HUES48 (cell line): ENCODE results near the gene HK1.

Experiments used
- H3K27ac ChIP-seq: one replicate; pipeline ENCODE4 v1.7.0; 2013; ENCODE audit warnings: low read depth, low read length, inconsistent platforms
- H3K27me3 ChIP-seq: 2 replicates; pipeline ENCODE4 v1.6.1; 2013; ENCODE audit warnings: mild to moderate bottlenecking, low read length; ENCODE audit not compliant: control insufficient read depth, insufficient read depth
- H3K36me3 ChIP-seq: 2 replicates; pipeline ENCODE4 v1.6.1; 2013; ENCODE audit warnings: low read length; ENCODE audit not compliant: control insufficient read depth, insufficient read depth
- H3K4me1 ChIP-seq: 2 replicates; pipeline ENCODE4 v1.6.1; 2013; ENCODE audit warnings: mild to moderate bottlenecking, low read length; ENCODE audit not compliant: control insufficient read depth, insufficient read depth
- H3K4me3 ChIP-seq: 2 replicates; pipeline ENCODE4 v1.5.1; 2013; ENCODE audit warnings: mild to moderate bottlenecking, low read depth, low read length
- H3K9ac ChIP-seq: 2 replicates; pipeline ENCODE4 v1.6.1; 2013; ENCODE audit warnings: mild to moderate bottlenecking, low read depth, low read length, moderate library complexity
- H3K9me3 ChIP-seq: 2 replicates; pipeline ENCODE4 v1.6.1; 2013; ENCODE audit warnings: low read length; ENCODE audit not compliant: control insufficient read depth, insufficient read depth

HK1 gene

GRCh38 chr10:69259547-69260243, 18.6 kb upstream of the HK1 start:
- Histone ChIP-seq H3K9ac (no peak overlapping the region), H3K27me3 (no peaks in the 10 kb centered on the region), H3K27ac (no peak overlapping the region), H3K4me1 (no peaks in the 10 kb centered on the region), H3K4me3 (no peak overlapping the region), H3K9me3 (no peaks in the 10 kb centered on the region), H3K36me3 (no peaks in the 10 kb centered on the region)

DNA sequence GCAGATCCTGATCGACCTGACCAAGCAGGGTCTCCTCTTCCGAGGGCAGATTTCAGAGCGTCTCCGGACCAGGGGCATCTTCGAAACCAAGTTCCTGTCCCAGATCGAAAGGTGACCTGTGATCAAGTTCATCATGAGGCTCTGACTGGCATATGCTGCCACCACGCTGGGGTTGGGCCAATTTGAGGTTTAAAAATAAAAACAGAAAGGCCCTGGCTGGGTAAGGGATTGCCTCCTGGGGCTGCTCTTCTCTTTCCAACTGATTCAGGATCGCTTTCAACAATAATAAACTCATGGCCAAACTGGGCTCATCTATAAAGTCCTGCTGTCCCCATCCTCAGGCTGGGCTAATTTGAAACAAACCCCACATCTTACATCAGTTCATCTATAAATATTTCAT, 17.1 kb upstream of the HK1 start:
- H3K9ac ChIP-seq, result no peak overlapping the region
- H3K27ac ChIP-seq, result no peak overlapping the region
- H3K27me3 ChIP-seq, result no peaks in the 10 kb centered on the region
- no peaks in the 10 kb centered on the region for H3K4me1 ChIP-seq
- no peak overlapping the region for H3K4me3 ChIP-seq
- H3K36me3 ChIP-seq, result no peaks in the 10 kb centered on the region
- no peaks in the 10 kb centered on the region for H3K9me3 ChIP-seq

DNA sequence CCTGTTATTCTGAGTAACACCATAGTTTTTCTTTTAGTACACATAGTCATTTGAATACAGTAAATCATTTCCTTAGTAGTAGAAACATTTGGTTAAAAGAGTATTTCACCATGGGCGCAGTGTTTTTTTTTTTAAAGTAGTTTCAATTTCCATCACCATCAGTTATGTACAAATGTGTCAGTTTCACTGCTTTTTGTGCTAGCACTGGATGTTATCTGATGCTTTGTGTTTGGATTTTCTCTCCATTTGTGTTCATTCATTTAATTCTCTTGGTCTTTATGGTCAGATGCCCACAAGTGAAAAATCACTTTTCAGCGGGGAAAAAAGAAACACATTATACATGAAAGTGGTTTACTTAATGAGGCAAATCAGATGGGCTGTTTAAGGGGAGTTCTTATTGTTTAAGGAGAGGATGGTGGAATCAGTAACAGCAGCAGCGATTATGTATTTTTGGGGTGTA, 16.0 kb upstream of the HK1 start:
- Histone ChIP-seq H3K36me3 (no peaks in the 10 kb centered on the region), H3K27me3 (no peaks in the 10 kb centered on the region), H3K9ac (no peak overlapping the region)

DNA sequence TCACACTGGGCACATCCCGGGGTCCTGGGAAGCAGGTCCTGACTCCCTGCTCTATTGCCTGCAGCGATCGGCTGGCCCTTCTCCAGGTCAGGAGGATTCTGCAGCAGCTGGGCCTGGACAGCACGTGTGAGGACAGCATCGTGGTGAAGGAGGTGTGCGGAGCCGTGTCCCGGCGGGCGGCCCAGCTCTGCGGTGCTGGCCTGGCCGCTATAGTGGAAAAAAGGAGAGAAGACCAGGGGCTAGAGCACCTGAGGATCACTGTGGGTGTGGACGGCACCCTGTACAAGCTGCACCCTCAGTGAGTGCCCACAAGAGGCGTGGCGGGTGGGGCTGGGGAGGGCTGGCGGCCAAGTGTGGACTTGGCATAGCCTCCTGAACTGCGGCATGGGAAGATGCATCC, 12.8 kb upstream of the HK1 start:
- H3K4me3 ChIP-seq, result no peak overlapping the region
- H3K36me3 ChIP-seq, result no peaks in the 10 kb centered on the region
- no peak overlapping the region for H3K27ac ChIP-seq

More for the DNA sequence above, 16.0 kb upstream of the HK1 start:
- H3K4me1 ChIP-seq, result peaks cover 4% of the 10 kb centered on the region
- no peak overlapping the region for H3K4me3 ChIP-seq
- no peaks in the 10 kb centered on the region for H3K9me3 ChIP-seq
- no peak overlapping the region for H3K27ac ChIP-seq

DNA sequence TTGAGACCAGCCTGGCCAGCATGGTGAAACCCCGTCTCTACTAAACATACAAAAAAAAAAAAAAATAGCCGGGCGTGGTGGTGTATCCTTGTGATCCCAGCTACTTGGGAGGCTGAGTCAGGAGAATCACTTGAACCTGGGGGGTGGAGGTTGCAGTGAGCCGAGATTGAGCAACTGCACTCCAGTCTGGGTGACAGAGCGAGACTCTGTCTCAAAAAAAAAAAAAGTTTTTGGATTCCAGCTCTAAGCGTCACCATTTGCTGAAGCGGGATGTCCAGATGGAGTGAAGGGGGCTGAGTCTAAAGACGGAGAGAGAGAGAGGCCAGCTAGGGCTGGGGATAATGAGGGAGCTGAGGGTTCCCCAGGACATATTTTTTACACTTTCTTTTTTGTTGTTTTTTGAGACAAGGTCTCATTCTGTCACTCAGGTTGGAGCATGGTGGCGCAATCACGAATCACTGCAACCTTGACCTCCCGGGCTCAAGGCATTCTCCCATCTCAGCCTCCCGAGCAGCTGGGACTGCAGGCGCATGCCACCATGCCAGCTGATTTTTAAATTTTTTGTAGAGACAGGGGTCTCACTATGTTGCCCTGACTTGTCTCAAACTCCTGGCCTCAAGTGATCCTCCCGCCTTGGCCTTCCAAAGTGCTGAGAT, 9.4 kb upstream of the HK1 start:
- H3K36me3 ChIP-seq, result no peaks in the 10 kb centered on the region
- H3K27me3 ChIP-seq, result no peaks in the 10 kb centered on the region
- H3K9ac ChIP-seq, result no peak overlapping the region
- H3K9me3 ChIP-seq, result no peaks in the 10 kb centered on the region
- H3K4me3 ChIP-seq, result no peak overlapping the region
- no peak overlapping the region for H3K27ac ChIP-seq
- peaks cover 4% of the 10 kb centered on the region for H3K4me1 ChIP-seq

More for the DNA sequence above, 12.8 kb upstream of the HK1 start:
- Histone ChIP-seq H3K9me3 (no peaks in the 10 kb centered on the region), H3K9ac (no peak overlapping the region), H3K27me3 (no peaks in the 10 kb centered on the region), H3K4me1 (peaks cover 4% of the 10 kb centered on the region)

- no peak overlapping the region for H3K4me3 ChIP-seq
- H3K27ac ChIP-seq, result no peak overlapping the region
Observed at GRCh38 chr10:69269761-69270160, 8.5 kb upstream of the HK1 start.

GRCh38 chr10:69270990-69271389, 7.3 kb upstream of the HK1 start:
- Histone ChIP-seq H3K27me3 (no peaks in the 10 kb centered on the region), H3K9ac (no peak overlapping the region)

More at GRCh38 chr10:69269761-69270160, 8.5 kb upstream of the HK1 start:
- no peaks in the 10 kb centered on the region for H3K36me3 ChIP-seq
- H3K9me3 ChIP-seq, result no peaks in the 10 kb centered on the region
- H3K27me3 ChIP-seq, result no peaks in the 10 kb centered on the region
- H3K4me1 ChIP-seq, result peaks cover 4% of the 10 kb centered on the region
- H3K9ac ChIP-seq, result no peak overlapping the region

GRCh38 chr10:69272624-69273023, 5.7 kb upstream of the HK1 start:
- Histone ChIP-seq H3K27ac (no peak overlapping the region), H3K27me3 (no peaks in the 10 kb centered on the region), H3K9me3 (no peaks in the 10 kb centered on the region), H3K4me1 (no peaks in the 10 kb centered on the region), H3K4me3 (no peak overlapping the region), H3K36me3 (no peaks in the 10 kb centered on the region), H3K9ac (no peak overlapping the region)

More at GRCh38 chr10:69270990-69271389, 7.3 kb upstream of the HK1 start:
- Histone ChIP-seq H3K9me3 (no peaks in the 10 kb centered on the region), H3K27ac (no peak overlapping the region), H3K4me1 (peaks cover 4% of the 10 kb centered on the region), H3K4me3 (no peak overlapping the region), H3K36me3 (no peaks in the 10 kb centered on the region)

- no peak overlapping the region for H3K4me3 ChIP-seq
- H3K9ac ChIP-seq, result no peak overlapping the region
- H3K9me3 ChIP-seq, result no peaks in the 10 kb centered on the region
- H3K27ac ChIP-seq, result no peak overlapping the region
- H3K27me3 ChIP-seq, result no peaks in the 10 kb centered on the region
- no peaks in the 10 kb centered on the region for H3K36me3 ChIP-seq
- peaks cover 8% of the 10 kb centered on the region for H3K4me1 ChIP-seq
Observed at GRCh38 chr10:69275444-69275843, 2.9 kb upstream of the HK1 start.

GRCh38 chr10:69276503-69276902, 1.8 kb upstream of the HK1 start:
- H3K27ac ChIP-seq, result no peak overlapping the region
- no peak overlapping the region for H3K4me3 ChIP-seq
- no peaks in the 10 kb centered on the region for H3K27me3 ChIP-seq
- H3K9me3 ChIP-seq, result no peaks in the 10 kb centered on the region
- peaks cover 8% of the 10 kb centered on the region for H3K4me1 ChIP-seq
- H3K36me3 ChIP-seq, result no peaks in the 10 kb centered on the region
- H3K9ac ChIP-seq, result no peak overlapping the region

DNA sequence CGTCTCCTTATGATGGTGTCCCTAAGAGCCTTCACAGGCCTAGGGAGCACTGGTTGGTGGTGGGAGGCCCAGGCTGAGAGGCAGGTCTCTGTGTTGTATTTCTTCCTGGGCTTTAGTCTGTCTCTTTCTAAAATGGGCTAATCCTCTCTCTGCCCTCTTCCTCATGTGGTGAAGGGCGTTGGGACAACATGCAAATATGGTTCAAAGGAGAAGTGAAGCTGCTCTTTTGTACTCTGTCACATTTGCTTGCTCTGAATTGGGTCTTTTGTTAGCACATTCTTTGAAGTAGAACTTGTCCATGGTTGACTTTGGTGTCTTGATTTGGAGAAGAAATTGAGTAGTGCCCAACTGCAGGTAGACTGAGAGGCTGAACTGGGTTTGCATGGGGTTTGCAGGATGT, 814 bp downstream of the HK1 start:
- Histone ChIP-seq H3K9me3 (no peaks in the 10 kb centered on the region), H3K4me3 (no peak overlapping the region), H3K36me3 (no peaks in the 10 kb centered on the region), H3K27ac (no peak overlapping the region), H3K9ac (no peak overlapping the region), H3K27me3 (no peaks in the 10 kb centered on the region), H3K4me1 (peaks cover 8% of the 10 kb centered on the region)
